AG04449 (cell line): Measurements from ENCODE around the gene NDUFS3.

Experiments
- CTCF ChIA-PET: fragments of 350-600 bp; formaldehyde crosslinking; extraction: SDS; loops from one replicate; lab custom pipeline; 2021; ENCODE audit warnings: antibody characterized with exemption; lab: Yijun Ruan, JAX
- POLR2A ChIA-PET: fragments of 400-600, 350-600 bp; formaldehyde crosslinking; extraction: SDS; loops from one replicate; lab custom pipeline; 2020; ENCODE audit warnings: antibody characterized with exemption, inconsistent platforms; lab: Yijun Ruan, JAX
- DNase-seq: peaks from one replicate; pipeline ENCODE4 v3.0.0-alpha.2; 2010; ENCODE audit warnings: low read depth, low spot score
- H3K4me3 ChIP-seq: 2 replicates; pipeline ENCODE4 v1.5.1; 2011; ENCODE audit warnings: low read depth, mild to moderate bottlenecking, control low read depth, low read length
- CTCF ChIP-seq: IDR thresholded peaks from one replicate; pipeline ENCODE4 v1.5.1; 2011; ENCODE audit warnings: mild to moderate bottlenecking, moderate library complexity, low read length, control low read depth, inconsistent platforms; ENCODE audit not compliant: insufficient read depth; ENCODE audit errors: missing control alignments

NDUFS3 gene

GRCh38 chr11:47586098-47586855 lies 7.4 kb downstream of the NDUFS3 start, which contains the start of gene FAM180B:
Gene FAM180B (plus strand): TSS chr11:47586678. CDS start chr11:47586769, 91 bp downstream.
- no peak for DNase-seq
- ChIA-PET CTCF (interaction anchor here (0.9 to 1.4 kb wide), 3 partner anchors 14 to 212 kb away, joined by 3 to 6 read pairs (median 4); no protein-coding TSS in a partner anchor), POLR2A (interaction anchor here (1.1 kb wide), 1 partner anchor 21 kb away, joined by 3 read pairs; no protein-coding TSS in a partner anchor)
- TF ChIP-seq CTCF: no peak
- H3K4me3 ChIP-seq: no peak within 1 kb of the TSS

GRCh38 chr11:47587039-47587716 lies 8.3 kb downstream of the NDUFS3 start:
- no peak for DNase-seq
- POLR2A ChIA-PET: interaction anchor here (1.1 kb wide), 1 partner anchor 20 kb away, joined by 3 read pairs; no protein-coding TSS in a partner anchor
- H3K4me3 ChIP-seq: no peak overlapping the region
- no peak for TF ChIP-seq CTCF
- CTCF ChIA-PET: no interaction called here

- POLR2A ChIA-PET: no interaction called here
- no peak for TF ChIP-seq CTCF
- H3K4me3 ChIP-seq: no peak overlapping the region
- CTCF ChIA-PET: no interaction called here
- DNase-seq: no peak
Observed at GRCh38 chr11:47587723-47588326, 9.0 kb downstream of the NDUFS3 start.

- DNase-seq: no peak
- ChIA-PET CTCF (no interaction called here), POLR2A (no interaction called here)
- no peak overlapping the region for H3K4me3 ChIP-seq
- TF ChIP-seq CTCF: no peak
Observed at GRCh38 chr11:47589118-47589517, 10.2 kb downstream of the NDUFS3 start.

GRCh38 chr11:47589584-47589976 lies 10.7 kb downstream of the NDUFS3 start:
- H3K4me3 ChIP-seq: peak overlapping the region; percentile 40
- ChIA-PET POLR2A (interaction anchor here (0.8 kb wide), 1 partner anchor 17 kb away, joined by 3 read pairs; no protein-coding TSS in a partner anchor), CTCF (no interaction called here)
- no peak for TF ChIP-seq CTCF
- no peak for DNase-seq
